Stimulated activated CD8-positive, alpha-beta memory T cell treated with anti-CD3 and anti-CD28 coated beads, Interleukin-2, amount 100 ng/mL, for 48 hours (primary cell): ENCODE data around the gene SRSF7.
"Not testable (repeated sequence)": the region's sequence is repeated elsewhere in the genome, so short reads cannot be mapped to it uniquely, and the experiment has no call there.

Experiments used
- DNase-seq, 2 donors: peaks; one replicate each; pipeline ENCODE4 v3.0.0-alpha.2; 2020; ENCODE audit warnings: low read depth in 2 of 2

The SRSF7 gene

DNA sequence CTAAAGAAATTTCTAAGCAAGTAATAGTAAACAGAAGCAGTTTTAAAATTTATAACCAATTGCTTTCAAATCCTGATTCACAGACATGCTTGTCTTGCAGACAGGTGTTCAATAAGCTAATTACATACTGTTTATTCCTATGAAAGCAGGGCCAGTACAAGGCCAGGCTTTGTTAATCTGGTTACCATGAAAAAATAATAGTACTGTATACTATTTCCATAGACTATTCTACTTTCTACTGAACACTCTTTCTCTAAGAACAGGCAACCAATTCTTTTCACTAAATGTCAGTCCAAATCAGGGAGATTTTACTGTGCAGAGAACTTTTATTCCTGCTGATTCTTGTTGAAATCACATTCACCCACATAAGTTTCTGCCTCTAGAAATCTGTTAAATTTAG is 2.9 kb upstream of the SRSF7 start:
- DNase-seq = no peak

DNA sequence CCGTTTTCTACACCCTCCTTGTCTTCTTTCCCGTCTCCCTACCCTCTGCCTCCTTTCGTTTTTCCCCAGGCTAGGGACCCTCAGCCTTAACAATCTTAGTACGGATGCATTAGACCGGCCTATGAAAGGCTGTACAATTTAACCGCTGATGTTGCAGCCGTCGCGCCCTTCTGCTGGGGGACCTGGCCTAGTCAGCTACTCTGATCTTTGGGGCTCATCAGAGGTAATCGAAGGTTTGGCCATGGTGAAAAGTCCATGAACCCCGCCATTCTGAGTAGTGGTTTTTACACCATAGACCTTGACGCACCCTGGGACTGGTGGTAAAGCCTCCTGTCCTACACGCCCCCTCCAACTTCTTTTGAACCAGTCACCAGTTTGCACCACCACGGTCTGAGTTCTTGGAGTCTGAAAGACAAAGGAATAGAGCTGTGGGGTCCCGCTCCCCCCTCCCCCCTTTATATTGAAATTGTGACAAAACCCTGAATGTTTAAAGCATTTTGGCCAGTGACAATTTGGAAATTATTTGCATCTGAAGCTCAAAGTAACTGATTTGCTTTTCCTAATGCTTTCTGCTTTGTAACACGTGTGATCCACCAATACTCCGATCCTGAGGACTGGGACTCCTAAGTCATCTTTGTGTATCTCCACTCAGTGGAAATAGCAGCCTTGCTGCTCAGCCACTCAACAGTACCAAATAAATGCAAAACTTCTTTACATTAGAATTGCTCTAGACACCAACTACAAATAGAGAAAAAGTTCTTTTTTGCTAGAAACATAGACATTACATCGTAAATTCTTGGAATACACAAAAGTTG is 642 bp upstream of the SRSF7 start:
- peak in 1 of 2 donors; percentile 13 for DNase-seq

DNA sequence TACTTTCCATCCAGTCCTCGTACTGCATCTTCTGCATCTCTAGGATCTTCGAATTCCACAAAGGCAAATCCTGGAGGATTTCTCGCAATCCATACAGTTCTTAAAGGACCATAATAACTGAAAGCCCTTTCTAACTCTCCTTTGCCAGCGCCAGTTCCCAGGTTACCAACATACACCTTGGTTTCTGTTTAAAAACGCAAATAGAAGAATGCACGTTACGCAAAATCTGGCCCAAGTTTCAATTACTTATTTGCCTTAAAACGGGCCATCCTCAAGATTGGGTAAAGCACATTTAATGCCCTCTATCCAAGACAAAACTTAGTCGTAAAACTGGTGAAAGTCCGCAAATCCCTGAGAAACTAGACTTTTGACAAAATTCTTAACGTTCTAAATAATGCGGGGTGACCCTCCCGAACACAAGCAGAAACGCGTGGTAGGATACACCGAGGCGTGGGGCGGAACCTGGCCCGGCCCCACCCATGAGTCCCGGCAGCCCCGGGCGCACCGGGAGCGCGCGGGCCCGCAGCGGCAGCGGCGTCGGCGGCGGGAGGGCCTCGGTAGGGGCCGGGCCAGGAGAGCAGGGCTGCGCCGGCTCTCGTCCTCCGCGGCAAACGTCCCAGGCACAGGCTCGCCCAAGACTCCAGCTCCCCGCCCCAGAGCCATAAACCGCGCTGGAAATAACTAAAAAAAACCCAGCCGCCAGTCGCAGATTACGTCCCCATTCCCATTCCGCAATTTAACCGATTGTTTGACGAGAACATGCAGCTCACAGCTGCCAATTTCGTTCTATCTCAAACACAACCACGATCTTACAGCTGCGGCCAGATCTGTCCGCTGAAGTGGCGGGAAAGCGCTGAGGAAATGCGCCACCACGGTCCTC is 910 bp downstream of the SRSF7 start:
- peak; percentile 18 to 33 for DNase-seq

DNA sequence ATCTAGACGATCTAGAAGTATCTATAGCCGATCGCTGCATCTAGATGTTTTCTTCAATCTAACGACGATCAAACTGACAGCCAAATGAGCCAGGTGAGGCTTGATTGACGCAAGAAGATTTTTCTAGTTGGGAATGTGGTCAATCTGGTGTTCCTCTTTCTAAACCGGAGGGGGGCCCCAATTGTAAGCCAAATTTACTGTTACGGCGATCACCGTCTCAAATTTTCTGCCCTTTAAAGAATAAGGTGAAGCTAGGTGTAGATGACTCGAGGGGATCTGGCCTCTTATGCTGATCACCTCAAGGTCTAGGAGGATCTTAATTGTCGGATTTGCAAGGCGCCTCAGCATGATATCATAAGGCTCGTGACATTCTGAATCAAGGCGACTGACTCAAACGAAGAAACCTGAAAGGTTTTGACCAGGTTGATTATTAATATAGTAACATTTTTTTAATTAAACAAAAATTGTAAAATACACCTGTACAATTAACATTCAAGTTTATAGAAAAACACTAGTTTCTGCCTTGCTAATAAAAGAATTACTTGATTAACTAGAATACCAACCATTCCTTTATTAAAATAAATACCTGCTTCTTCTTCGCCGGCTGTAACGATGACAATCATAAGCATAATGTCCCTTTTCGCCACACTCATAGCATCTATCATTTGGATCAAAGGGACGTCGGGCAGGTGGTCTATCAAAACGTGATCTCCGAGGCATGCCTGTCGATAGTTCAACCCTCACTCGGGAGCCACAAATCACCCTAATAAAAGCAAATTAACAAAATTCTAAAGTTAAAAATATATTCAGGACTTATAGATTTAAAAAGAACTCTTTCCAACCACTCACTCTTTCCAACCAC is 2.0 kb downstream of the SRSF7 start:
- DNase-seq = no peak

DNA sequence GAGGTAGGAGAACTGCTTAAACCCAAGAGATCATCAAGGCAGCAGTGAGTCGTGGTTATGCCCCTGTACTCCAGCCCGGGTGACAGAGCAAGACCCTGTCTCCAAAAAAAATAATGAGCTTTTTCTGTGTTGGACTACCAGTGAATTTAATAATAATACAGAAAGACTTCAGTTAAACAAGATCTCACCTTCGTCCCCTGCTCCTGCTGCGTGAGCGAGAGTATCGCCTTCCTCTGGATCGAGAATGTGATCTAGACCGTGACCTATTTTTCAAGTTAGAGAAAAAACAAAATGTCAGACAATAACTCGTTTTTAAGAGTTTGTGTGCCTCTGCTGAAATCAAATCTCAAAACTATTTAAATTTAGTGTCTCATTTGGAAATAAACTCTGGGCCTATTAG is 2.8 kb downstream of the SRSF7 start:
- DNase-seq = no peak

DNA sequence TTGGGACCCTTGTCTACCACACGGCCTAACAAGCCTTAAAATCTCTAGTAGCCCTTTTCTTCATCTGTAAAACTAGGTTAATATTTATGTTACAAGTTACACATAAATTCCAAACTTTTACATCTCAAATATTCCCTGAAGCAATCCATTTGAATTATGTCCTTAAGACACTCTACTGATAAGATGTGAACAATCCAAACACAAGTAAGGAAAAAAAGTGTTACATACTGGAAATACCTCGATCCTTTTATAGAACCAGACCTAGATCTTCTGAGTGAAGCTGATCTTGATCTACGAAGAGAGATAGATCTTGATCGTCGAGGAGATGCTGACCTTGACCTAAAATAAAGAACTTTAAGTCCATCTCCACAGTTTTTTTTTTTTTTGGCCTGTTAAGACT is 3.3 kb downstream of the SRSF7 start:
- no peak for DNase-seq

DNA sequence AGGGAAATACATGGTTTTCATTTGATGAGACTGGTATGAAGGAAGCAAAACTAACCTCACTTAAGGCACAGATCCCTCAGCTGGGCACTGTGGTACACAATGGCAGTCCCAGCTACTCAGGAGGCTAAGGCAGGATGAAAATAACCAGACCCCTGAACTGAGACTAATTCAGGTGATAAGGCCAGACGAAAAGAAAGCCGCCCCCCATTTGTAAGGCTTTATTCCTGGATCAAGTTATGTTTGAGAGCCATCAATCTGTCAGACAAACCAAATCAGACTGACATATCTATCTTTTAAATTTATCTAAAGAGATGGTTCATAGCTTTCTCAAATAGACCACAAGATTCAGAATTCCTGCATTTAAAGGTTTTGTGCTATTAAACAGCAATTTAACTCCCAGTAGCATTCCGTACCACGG is 4.1 kb downstream of the SRSF7 start:
- no peak for DNase-seq

DNA sequence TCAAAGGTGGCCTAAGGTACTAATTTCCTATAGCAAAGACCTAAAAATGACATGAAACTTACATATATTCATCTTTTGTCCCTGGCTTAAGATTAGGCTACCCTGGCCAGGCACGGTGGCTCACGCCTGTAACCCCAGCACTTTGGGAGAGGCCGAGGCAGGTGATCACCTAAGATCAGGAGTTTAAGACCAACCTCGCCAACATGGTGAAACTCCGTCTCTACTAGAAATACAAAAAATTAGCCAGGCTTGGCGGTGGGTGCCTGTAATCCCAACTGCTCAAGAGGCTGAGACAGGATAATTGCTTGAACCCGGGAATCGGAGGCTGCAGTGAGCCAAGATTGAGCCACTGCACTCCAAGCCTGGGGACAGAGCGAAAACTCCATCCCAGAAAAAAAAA is 5.9 kb downstream of the SRSF7 start:
- no peak for DNase-seq

DNA sequence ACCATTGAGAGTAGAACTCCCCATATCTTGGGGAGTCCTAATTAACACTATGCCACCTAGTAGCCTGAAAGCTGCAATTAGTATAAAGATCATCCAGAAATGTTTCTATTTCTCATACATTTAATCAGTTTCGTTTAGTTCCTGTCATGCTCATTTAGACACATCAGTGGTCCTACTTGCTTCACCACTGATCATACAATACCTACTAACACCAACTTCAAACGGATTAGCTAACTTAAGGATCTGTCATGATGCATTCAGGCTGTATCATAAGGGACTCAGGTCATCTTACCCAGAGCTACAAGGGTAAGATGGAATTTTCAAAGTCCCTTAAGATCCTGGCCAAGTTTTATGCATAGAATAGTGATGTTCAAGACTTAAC is 6.8 kb downstream of the SRSF7 start:
- no peak for DNase-seq

DNA sequence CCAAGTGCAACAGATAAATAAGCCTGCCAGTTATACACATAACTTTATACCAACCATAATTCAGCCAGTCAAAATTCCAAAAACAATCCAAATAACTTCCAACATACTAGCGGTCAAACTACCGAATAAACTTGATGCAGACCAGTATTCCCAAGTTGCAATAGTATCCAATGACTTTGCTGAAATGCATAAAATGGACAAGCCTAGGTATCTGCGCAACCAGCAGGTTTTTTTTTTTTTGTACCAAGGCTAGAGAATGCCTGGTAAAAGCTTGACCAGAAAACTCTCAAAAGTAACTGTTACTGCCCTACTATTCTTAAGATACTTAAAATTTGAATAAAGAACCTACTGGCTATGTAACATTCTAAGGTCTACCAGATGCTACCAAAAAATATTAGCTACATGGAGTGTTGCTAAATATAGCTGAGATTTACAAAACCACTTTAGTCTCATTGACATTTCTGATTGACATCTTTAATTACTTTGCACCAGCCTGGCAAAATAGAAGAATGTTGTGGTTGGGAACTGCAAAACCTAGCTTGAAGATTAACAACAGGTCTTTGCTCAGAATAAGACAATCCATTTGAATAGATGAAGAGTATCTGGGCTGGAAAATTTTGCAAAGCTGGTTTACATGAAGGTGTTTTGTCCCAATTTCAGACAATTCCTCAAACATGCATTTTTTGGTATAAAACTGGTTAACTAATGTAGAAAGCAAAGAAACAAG is 7.3 kb downstream of the SRSF7 start:
- DNase-seq = no peak

DNA sequence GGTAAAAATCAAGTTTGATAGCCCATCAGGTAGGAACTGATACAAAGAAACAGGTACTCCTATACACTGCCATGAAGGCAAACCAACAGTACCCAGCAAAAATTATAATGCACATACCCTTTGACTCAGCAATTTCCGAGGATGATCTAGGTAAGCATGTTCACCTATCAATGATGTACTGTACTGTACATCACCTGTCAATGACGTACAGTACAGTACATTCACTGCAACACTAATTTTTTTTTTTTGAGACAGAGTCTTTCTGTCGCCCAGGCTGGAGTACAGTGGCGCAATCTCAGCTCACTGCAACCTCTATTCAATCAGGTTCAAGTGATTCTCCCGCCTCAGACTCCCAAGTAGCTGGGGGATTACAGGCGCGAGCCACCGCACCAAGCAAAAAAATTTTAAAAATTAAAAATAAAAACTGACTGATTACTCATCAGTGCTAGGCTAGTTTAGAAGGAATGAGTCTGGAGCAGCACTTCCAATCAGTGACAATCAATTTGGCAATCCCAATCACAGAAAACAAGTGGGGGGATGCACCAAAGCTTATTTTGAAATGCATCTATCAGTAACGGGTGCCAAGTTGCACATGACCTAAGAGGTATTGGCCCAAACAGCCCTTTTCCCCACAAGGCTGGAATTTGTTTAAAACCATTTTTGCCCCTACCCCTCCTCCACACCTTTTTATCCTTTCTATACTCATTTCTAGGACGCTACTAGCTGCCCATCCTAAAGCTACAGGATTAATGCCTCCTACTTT is 8.2 kb downstream of the SRSF7 start:
- DNase-seq = no peak

DNA sequence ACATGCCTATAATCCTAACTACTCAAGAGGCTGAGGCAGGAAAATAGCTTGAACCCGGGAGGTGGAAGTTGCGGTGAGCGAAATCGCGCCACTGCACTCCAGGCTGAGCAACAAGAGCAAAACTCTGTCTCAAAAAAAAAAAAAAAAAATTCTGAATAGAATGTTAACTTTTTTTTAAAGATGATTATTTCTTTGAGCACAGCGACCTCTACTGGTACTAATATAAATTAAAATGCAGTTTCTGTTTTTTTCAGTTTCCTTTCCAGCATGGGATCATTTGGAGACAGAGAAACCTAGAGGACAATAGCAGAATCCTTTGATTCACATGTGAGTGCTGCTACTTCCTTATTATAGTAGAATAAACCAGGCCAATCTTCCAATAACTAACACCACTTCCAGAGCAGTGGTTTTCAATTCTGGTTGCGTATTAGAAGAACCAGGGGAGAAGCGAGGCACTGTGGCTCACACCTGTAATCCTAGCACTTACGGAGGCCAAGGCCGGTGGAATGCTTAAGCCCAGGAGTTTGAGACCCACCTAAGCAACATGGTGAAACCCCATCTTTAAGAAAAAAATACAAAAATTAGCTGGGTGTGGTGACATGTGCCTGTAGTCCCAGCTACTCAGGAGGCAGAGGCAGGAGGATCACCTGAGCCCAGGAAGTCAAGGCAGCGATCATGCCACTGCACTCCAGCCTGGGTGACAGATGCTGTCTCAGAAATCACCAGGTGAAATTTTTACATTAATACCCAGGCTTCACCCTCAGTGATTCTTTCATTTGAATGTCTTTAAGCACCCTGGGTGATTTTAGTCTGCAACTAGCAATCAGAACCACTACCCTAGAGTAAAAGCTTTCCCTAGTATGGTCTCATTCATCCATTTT is 10.1 kb downstream of the SRSF7 start:
- DNase-seq = no peak

DNA sequence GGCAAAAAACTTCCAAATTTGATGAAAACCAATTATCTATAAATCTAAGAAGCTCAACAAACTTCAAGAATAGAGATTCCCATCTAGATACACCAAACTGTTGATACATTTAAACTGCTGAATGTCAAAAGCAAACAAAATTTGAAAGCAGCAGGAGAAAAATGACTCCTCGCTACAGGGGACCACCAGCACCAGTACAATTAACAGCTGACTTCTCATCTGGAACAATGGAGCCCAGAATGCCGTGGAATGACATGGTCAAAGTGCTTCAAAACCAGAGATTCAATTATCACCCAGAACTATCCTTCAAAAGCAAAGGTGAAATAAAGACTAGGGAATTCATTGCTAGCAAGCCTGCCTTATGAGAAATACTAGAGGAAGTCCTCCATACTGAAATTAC is 11.6 kb downstream of the SRSF7 start:
- no peak for DNase-seq

DNA sequence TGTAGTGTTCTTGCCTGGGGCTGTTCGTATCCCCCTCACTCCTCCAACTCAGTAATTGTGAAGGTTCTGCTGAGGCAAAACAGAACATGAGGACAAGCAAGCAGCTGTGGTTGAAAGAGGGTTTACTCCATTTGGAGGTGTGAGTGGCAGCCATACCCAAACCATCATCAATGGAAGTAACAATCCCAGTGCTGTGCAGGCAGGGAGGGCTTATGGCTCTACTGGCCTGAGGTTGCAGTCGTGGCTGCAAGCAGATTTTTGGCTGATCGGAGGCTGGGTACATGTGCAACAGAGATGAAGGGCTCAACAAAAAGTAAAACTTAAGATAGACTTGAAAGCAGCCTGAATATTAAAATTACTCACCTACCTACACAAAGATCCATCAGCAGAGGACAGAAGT is 13.2 kb downstream of the SRSF7 start:
- DNase-seq = no peak

DNA sequence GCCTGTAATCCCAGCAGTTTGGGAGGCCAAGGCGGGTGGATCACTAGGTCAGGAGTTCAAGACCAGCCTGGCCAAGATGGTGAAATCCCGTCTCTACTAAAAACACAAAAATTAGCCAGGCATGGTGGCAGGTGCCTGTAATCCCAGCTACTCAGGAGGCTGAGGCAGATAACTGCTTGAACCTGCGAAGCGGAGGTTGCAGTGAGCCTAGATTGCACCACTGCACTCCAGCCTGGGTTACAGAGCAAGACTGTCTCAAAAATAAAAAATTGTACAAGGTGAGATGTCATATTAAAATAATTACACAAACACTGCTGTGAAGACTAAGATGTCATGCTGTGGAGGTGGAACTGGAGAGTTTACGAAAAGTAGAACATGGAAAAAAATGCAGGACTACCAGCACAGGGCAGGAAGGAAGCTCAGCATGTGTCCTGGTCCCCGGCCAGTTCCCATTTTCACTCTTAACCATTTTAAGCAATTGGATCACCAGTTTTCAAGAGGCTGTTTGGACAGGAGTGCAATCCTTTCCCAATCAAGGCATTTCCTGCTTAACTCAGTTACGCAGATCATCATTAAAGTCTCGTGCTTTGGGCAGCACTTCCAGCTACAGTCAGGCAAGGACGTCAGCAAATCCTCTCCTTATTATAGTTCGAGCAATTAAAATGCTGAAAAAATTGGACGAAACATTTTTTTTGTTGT is 14.0 kb downstream of the SRSF7 start:
- DNase-seq = not testable (repeated sequence)

DNA sequence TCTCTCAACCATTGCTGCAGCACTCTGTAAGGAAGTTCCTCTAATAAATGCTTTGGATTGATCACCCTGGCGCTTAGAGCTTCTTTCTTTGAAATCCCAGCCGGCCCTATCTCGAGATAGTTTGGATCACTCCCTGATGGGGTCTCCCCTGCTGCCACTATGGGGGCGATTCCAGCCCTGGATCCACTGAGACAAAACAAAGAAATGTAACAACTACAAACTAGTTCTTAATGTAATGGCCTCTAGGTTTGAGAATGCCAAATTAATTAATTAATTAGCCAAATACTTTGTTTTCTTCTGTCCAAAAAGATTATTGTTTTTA is 15.2 kb downstream of the SRSF7 start:
- DNase-seq = no peak

DNA sequence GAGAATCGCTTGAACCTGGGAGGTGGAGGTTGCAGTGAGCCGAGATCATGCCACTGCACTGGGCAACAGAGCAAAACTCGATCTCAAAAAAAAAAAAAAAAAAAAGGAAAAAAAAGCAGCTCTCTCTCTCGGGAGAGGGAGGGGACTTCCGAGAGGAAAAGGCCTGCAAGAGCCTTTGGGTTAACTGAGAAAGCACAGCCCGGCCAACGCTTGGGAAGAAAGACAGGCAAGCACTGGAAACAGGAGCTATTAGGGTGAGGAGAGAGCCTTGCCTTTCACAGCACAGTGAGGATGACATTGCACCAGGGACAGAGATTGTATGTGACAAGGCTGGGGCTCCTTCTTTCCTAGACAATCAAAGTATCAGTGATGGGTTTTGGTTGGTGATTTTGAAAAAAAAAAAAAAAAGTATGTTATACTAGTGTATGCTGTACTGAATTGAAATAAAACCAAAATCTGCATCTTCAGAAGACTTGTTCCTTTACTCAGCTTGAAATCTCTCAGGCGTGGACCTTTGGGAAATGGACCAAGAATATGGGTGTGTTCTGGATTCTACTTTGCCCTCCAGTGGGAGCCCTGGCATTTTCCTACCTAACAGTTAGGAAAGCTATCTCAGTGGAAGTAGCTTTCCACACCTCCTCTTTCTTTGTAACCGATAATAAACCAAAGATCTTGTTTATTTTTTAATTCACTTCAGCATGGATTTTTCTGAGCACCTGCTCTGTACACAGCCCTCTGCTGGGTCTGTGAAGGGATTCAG is 16.7 kb downstream of the SRSF7 start:
- DNase-seq = no peak

DNA sequence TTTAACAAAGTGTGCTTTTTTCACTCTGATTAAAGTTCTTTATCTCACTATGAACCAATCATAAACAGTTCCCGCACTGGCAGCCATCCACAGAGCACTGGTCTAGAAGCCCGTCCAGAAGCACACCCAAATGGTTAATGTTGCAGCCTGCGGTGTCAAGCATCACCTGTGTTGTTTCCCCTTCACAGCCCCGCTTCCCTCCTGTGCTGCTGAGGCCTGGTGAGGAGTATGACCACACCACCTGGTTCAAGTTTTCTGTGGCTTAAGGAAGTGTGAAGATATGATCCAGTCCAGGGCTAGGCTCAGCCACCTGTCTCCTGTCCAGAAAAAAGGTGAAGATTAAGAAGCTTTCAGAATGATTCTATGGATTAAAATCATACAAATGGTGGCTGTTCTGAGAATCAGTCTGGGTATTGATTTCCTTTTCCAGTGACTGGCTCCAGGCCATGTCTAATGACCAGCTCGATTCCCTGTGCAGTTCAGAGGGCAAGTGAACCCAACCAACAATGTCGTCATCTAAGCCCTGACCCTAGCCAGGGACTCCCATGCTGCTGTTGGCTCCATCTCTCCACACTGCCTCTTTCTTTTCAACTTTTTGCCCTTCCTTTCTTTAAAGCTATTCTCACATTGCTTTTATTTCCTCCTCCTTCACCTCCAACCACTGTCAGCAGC is 17.7 kb downstream of the SRSF7 start:
- no peak for DNase-seq
